NCI-H446 treated with DMSO at 0.1 percent for 48 hours (cell line): Measurements from ENCODE around the gene MRAP.
A peak's percentile ranks its signal among the peaks of the same experiment; 100 is the strongest.

Experiments
- DNase-seq: peaks from one replicate; lab custom pipeline; 2025; lab: John Stamatoyannopoulos, UW

Gene MRAP

DNA sequence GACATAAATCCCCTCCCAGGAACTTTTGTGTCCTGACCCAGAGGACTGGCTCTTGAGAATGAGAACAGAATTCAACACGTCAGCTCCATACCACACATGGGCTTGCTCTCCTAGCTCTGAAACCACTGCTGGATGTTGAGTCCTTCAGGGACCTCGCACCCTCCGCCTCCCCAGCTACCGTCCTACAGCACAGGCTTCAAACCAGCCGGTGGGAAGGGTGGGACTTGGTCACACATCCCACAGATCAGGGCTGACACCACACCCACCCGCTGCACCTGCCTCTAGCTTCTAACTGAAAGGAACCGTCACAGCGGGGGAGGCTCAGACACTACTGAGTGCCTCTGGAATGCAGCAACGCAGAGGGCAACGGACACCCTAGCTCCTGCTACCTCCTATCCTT, 24.0 kb downstream of the MRAP start:
- no peak for DNase-seq

DNA sequence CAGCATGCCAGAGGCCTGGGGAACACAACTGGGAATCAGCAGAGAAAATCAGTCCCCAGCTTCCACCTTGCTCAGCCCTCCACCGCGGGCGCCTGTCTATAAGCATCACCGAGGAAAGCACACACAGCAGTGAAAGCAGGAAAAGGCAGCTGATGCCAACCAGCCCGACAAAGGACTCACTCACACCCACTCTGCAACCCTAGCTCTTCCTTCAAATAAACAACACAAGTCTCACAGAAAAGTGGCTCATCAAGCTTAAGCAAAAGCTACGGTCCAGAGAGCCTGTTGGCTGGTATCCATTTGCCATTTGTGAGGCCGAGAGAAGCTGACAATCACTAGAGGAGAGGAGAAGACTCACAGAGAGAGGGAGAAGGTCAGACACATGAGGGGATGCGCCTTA, 27.1 kb downstream of the MRAP start:
- no peak for DNase-seq

DNA sequence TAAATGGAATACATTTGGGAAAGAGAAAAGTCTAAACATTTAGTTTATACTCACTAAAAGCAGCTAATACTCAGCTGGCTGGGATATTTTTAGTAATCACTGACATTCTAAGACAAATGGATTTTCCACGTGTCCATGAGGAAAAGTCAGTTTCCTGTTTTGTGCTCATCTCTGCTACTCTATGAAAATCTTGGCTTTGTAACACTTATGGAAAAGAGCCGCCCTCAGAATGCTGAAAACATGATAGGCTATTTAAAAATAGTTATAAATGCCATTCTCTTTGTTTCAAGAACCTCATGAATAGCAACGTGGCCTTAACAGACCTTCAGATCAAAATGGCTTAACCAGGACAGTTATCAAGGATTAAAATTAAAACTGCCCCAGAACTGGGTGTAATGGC, 29.9 kb downstream of the MRAP start:
- no peak for DNase-seq

DNA sequence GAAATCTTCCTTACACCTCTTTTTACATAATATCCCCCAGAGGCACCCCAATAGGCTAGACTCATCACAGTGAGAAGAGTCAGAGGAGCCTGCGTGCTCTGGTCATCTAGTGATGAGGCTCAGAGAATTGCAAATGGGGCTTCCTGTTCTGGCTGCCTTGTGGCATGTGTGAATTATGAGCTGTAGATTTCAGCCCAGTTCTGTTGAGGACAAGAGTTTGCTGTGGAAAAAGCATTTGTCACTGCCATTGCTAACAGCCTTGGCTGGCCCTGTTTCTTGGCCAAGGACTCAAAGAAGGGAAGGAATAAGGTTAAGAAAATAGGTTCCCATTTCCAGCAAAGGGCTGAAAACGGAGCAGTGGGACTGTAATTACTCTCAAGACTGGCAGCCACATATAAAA, 30.7 kb downstream of the MRAP start:
- no peak for DNase-seq

DNA sequence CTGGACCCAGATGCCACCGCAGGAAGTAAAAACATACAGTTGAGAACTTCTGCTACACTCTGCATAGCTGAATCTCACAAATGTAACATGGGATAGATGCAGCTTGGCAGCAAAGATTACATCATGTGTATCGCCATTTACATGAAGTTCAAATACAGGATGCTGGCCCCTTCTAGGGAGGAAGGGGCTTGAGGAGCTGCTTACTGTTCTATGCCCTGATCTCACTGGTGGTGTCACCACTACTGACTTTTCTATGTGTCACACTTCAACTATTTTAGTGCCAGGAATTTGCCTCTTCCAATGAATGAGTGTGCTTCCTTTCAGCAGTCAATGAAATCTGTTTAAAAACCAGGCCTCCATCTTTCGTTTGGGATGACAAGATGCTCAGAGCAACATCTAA, 31.1 kb downstream of the MRAP start:
- DNase-seq = no peak

DNA sequence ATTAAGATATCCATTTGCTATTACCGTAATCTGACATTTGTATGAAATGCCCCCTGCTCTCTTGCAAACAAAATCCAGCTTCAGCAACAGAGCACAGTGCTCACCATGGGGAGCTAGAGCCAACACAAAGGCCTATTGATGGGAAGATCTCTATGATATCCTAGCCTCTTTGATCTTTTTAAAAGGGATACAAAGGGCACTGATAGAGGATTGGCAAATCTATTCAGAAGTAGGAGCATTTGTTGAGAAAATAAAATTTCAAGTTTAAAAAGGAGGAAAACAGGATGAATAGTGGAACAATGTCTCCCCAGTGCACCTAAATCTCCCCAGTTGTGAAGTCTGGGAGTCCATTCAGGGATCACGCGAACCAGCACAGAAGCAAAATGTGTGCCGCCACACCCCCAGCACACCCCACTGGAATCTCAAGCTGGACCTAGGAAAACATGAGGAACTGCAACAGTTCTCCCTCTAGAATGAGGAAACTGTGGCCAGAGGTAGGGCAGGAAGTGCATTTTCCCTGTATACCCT, 32.2 kb downstream of the MRAP start:
- no peak for DNase-seq

DNA sequence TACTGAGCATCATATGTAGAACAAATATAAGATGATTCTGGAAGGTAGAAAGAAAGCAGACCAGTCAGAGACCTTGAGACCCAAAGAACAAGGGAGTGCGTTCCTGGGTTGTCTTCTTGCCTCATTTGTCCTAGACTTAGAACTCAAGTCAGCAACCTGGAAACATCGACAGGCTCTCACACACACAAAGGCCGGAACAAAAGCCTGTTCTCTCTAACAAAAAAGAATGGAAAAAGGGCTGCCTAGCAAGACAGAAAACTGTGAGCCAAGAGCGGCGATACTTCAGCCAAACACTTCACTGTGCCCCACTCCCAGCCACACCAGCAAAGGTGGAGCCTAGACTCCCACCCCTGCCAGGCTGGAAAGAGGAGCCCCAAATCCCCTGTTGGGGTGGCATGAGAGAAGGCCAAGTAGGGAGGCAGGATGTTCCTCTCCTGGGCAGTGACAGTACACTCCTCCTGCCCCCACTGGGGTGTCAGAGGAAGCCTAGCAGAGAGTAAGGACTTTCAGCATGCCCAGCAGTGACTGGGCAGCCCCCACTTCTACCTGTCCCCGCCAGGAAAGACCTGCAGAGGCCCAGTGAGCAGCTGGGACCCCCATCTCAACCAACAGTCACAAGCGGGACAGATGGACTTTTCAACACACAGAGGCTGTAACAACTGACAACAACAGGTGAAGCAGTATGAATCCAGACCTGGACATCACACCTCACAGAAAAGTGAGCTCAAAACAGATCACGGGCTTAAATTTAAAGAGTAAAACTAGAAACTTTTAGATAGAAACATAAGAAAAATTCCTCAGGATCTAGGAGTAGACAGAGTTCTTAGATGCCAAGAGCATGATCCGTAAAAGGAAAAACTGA, 33.0 kb downstream of the MRAP start:
- no peak for DNase-seq

DNA sequence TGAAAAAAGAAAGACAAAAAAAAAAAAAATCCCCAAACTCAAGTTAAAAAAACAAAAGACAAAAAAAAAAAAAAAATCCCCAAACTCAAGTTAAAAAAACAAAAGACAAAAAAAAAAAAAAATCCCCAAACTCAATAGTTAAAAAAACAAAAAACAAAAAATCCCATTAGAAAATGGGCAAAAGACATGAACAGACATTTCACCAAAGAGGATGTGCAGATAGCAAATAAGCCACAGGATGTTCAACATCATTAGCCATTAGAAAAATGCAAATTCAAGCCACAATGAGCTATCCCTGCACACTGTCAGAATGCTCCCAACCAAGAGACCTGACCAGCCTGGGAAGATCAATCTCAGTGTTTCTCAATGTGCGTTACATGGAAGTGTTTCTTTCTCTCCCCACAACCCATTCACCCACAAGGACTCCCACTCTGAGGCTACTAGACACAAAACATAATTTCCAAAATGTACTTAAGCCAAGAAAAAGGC, 33.9 kb downstream of the MRAP start:
- no peak for DNase-seq

DNA sequence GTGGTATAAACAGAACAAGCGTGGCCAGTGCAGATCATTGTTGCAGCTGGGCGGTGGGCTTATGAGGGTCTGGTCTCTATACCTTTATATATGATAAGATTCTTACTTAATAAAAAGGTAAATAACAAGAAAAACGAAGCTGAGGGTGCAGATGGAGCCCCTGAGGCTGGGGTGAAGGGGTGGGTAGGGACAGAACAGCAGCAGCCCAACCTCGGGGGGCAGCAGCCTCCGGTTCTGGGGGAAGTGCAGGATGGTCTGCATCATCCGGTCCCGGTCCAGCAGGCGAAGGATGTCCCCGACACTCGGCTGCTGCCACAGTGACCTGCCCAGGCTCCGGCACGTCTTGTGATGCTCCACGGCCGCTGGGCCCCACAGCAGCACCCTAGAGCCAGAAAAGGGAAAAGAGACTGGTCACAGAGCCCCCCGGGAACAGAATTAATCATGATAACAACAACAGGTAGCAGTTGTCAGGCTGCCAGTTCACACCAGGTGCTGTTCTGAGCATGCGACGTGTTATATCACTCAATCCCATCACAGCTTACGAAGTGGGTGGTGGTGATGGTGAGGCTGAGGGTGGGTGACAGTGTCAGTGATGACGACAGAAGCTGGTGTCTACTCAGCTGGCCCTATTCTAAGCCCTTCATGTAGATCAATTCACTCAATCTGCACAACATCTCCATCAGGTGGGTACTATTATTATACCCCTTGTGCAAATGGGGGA, 35.5 kb downstream of the MRAP start:
- no peak for DNase-seq

DNA sequence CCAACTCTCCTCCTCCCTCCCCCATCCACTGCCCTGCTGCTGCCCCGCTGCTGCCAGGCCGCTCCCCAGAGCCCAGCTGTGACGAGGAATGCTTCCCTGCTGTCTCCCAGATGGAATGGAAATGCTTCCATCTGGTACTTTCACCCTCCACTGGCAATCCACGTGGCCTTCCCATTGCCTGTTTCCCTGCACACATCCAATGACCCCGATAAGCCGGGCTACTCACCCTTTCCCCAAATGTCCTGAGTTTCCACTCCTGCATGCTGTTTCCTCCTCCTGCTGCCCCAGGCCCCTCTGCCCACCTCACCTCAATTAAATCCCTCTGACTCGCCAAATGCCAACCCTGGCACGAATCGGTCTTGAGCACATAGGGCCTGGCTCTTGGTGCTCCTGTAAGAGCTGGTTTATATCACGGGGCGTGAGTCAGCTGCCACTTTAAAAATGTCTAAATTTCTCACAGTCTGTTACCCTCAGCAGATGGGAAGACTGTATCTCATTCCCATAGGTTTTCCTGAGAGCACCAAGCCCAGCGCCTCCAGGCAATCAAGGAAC, 36.4 kb downstream of the MRAP start:
- peak; percentile 78 for DNase-seq

DNA sequence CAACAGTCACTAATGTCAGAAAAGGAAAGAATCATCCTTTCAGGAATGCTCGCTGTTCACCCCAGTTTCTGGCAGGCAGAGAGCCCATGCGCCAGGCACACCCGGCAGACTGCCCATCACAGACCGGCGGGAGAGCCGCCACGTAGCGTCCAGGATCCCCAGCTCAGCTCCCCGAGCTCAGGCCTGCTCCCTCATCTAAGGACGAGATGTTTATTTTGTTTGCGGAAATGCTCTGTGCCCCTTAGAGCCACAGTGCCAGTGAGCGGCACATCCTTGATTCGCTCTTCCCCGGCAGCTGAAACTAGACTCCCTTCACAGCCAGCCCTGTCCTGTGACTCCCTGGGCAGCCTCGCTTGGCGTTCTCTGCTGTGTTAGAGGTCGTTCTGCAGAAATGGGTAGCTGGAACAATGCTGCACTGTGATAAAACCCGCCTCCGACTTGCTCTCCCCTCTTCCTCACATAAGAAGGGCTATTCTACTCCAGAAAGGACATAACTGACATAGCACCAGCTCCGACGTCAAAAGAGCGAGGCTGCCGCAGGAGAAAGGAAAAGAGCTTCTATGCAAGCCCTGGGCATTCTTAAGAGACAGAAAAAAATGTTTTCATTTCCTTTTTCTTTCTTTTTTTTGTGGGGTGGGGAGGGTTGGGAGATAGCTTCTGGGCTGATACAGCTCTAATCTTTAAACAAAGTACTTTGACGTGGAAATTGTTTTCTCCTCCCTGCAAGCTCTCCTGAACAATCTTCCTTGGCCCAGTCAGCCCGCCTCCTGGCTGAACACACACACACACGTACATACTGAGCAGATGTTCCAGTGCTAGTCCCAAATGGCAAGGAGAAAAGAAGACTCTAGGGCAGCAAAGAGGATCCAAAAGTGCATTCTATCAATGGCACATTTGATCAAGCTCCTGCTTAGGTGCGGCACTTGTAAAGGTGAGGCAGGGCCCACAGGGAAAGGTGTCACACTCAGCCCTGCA, 37.2 kb downstream of the MRAP start:
- peak; percentile 27 for DNase-seq

DNA sequence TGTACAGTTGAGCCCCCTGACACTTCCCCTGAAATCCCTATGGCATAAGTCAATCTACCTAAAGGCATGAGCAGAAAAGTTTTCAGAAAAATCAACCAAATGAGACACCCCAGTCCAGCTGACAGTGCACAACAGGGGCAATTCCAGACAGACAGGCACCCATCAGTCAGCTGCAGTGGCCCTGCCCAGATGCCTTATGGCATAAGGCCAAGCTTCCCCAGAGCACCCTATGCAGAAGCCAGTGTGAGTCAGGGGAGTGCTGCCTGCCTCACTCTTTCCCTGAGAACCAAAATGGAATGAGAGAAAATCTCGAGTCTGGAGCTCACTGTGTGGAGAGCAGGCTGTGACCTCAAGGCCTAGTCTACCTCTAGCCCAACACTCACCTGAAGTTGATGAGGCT, 38.1 kb downstream of the MRAP start:
- peak; percentile 28 for DNase-seq

DNA sequence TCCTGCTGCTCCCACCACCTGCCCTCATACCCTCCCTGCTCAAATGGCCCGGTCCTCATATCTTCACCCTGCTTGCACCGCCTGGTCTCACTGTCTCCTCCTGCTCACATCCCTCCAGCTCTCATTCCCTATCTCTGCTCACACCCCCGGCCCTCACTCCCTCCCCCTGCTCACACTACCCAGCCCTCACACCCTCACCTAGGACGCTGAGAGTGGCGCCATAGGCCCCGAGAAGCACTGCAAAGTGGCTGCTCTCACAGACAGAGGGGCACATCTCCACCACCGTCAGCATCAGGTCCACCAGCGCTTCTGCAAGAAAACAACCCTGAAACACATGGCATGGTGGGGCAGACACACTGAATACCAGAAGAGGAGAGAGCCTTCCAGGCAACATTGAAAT, 38.6 kb downstream of the MRAP start:
- DNase-seq = no peak

DNA sequence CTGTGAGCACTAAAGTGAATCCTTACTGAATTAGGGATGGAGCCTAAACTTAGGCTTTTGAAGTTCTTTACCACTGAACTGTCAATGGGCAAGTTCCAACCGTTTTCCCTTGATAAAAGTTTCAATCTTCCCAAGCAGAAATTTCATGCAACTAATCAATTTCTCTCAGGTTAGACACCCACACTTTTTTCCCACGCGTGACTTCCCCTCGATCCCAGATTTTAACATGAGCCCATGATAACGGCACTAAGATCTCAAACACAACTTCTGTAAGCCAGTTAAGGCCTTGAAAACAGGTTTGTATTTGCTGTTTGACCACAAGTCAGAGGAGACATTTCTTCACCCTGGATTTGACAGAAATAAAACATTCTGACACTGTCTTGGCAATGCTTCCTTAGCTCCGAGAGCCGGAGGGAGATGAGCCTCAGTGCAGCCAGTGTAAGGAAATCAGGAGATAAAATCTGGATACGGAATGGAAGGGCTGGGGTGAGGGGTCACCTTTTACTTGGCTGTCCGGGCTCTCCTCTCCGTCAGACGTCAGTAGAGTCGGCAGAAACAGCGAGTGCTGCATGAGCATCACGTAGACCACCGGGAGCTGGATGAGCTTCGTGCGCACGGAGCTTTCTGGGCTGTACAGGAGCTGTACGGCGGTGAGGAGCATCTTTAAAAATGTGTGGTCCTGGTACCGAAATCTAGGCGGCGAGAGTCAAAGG, 39.7 kb downstream of the MRAP start:
- DNase-seq = no peak

DNA sequence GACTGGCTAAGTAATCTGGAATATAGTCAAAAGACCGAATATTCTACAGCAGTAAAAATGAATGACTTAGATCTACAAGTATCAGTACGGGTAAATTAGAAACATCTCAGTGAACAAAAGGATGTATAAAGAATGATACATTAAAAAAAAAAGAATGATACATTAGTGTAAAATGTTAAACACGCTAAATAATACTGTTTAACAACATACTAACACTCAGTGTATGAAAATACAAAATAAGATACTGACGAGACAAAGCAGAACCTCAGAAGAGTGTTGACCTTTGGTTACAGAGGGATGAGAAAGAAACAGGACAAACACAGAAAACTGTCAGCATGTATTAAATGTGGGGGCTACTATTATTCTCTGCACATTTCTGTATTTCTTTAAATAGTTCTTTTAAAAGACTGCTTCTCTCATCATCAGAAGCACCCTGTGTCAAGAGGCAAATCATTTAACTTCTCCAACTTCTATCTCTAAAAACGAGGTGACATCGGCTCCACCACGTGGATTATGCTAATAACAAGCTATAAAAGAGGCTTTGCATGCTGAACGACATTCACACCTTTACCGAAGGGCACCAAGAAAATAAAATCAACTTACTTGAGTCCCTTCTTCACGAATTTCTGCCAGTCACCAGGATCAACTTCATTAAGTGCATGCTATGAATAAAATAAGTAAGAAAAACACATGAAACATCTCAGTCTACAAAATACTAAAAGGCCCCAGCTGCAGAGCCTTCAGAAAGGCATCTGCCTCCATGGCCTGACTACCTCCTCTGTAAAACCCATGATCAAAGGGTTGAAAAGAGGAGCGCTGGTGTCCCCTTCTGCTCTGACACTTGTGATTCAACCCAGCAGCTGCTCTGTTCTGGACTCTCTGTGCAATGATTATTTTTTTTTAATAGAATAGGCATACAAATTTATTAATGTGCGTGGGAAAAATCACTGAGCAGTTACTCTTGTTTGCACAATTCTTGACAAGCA, 42.5 kb downstream of the MRAP start:
- no peak for DNase-seq

DNA sequence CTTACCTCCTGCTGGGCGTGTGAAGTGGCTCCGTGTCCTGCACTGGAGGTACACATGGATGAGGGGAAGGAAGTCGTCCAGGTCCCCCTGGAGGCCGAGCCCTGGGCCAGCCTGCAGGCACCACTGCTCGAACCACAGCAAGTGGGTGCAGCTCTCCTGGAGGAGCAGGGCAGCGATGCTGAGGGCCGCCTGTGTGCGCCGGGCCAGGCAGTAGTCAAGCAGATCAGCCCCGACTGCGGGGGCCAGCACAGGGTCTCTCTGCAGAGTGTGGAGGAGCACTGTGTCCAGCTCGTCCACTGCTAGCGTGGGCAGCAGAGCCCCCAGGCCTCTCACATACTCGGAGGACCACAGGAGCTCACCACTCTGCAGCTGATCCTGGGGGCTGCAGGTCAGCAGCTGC, 48.3 kb downstream of the MRAP start:
- no peak for DNase-seq

DNA sequence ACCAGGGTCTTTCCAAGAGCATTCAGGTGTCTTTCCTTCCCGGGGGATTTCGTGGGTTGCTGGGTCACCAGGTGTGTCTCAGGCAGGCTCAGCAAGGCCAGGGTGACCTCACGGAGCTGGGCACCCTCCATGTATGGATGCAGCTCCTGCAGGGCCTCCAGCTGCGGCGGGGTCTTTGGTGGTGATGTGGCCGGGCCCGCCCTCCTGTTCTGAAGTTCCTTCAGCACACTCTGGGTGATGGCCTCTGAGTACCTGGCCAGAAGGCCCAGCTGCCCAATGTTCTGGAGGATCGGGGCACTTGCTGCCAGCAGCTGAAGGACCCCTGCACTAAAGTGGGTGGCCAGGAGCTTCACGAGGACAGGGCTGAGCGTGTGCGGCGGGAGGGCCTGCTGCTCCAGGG, 48.7 kb downstream of the MRAP start:
- DNase-seq = no peak

DNA sequence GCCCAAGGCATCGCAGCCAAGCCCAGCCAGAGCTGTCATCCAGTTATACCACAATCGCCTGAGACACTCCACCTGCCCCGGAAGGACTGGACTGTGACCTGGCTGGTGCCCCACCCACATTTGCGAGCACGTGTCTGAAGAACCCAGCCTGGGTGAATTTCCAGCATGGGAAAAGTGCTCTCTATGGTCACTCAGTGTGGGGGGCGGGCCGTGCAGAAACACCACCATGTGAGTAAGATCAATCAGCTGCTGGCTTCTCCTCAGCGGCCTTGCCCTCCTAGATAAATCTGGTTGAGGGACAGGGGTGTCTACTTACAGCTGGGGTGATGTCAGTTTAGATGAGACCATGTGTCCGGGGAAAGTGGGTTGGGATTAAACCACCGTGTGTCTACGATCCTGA, 49.3 kb downstream of the MRAP start:
- no peak for DNase-seq

DNA sequence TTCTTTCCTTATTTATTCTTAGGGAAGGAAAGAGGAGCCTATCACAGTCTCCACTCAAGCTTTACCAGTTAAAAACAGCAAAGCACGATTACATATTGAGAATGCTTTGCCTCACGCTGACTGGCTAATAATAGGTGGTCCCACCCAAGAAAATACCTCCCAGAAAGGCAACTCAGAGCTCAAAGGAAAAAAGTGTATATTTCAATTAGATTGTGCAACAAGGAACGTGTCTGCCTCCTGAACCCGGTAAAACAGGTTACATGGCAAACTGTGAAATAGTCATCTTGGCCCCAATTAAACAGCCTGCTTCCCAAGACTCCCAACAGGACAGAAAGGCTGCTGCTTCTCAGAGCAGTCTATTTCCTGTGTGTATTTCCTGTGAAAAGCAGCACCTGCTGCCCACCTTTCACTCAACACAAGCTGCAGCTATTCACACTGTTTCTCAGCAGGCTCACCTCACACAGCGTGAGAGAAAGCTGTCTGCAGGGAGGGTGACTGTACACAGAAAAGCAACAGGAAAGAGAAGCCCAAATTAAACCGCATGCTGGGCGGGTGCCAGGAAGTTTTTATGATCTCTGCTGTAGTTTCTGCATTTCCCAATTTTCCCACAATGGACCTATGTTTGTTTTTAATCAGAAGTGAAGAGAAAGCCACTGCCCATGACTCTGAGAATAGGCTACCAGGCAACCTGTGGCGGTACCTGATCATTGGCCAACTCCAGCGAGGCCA, 50.1 kb downstream of the MRAP start:
- DNase-seq = no peak
